Loucy (cell line): ENCODE data around the gene FADD.
"Not testable (repeated sequence)": the region's sequence is repeated elsewhere in the genome, so short reads cannot be mapped to it uniquely, and the experiment has no call there.

Experiments used
- H2AFZ ChIP-seq: fragments of 200-600 bp; sonication (generic); 2 replicates; pipeline ENCODE4 v1.6.0; 2016; ENCODE audit warnings: antibody characterized with exemption, mild to moderate bottlenecking, low read length, moderate library complexity
- H3F3A ChIP-seq: fragments of 200-600 bp; 2 replicates; pipeline ENCODE4 v1.6.0; 2016; ENCODE audit warnings: antibody characterized with exemption, low read depth, mild to moderate bottlenecking
- H3K27me3 ChIP-seq: fragments of 200-600 bp; sonication (generic); 2 replicates; pipeline ENCODE4 v1.6.1; 2014; ENCODE audit warnings: low read length, mild to moderate bottlenecking; ENCODE audit not compliant: insufficient read depth, poor library complexity, severe bottlenecking
- H3K36me3 ChIP-seq: fragments of 200-600 bp; sonication (generic); 2 replicates; pipeline ENCODE4 v1.6.1; 2016; ENCODE audit warnings: low read length; ENCODE audit not compliant: insufficient read depth
- H3K4me1 ChIP-seq: fragments of 200-600 bp; sonication (generic); 2 replicates; pipeline ENCODE4 v1.5.1; 2014; ENCODE audit warnings: low read length, mild to moderate bottlenecking; ENCODE audit not compliant: insufficient read depth, poor library complexity, severe bottlenecking
- H3K4me2 ChIP-seq: fragments of 200-600 bp; sonication (generic); 2 replicates; pipeline ENCODE4 v1.6.0; 2014; ENCODE audit warnings: antibody characterized with exemption, low read length, low read depth, mild to moderate bottlenecking; ENCODE audit not compliant: poor library complexity, severe bottlenecking
- H3K4me3 ChIP-seq: fragments of 200-600 bp; sonication (generic); 2 replicates; pipeline ENCODE4 v1.5.1; 2014; ENCODE audit warnings: low read length, mild to moderate bottlenecking, mixed read lengths; ENCODE audit not compliant: poor library complexity, severe bottlenecking
- H3K79me2 ChIP-seq: fragments of 200-600 bp; sonication (generic); 2 replicates; pipeline ENCODE4 v1.6.1; 2014; ENCODE audit warnings: low read length; ENCODE audit not compliant: insufficient read depth
- H3K9ac ChIP-seq: fragments of 200-600 bp; sonication (generic); 2 replicates; pipeline ENCODE4 v1.6.0; 2014; ENCODE audit warnings: mild to moderate bottlenecking, low read depth, low read length, moderate library complexity; ENCODE audit not compliant: poor library complexity, severe bottlenecking
- H3K9me2 ChIP-seq: fragments of 200-600 bp; sonication (generic); replicated peaks from 2 replicates; pipeline ENCODE4 v1.6.1; 2016; ENCODE audit warnings: low read depth, low read length, mixed read lengths
- H3K9me3 ChIP-seq: fragments of 200-600 bp; sonication (generic); 2 replicates; pipeline ENCODE4 v1.6.1; 2014; ENCODE audit warnings: mild to moderate bottlenecking, antibody characterized with exemption, low read length, low read depth; ENCODE audit not compliant: insufficient read depth
- H4K20me1 ChIP-seq: fragments of 200-600 bp; sonication (generic); 2 replicates; pipeline ENCODE4 v1.6.0; 2014; ENCODE audit warnings: antibody characterized with exemption, low read length, mild to moderate bottlenecking; ENCODE audit not compliant: insufficient read depth, poor library complexity, severe bottlenecking
- EZH2phosphoT487 ChIP-seq: fragments of 200-600 bp; IDR thresholded peaks from 2 replicates; pipeline ENCODE4 v1.6.1; 2018; ENCODE audit warnings: antibody characterized with exemption, mild to moderate bottlenecking, moderate library complexity, borderline replicate concordance
- TF ChIP-seq, protein P1 (sequence below): fragments of 200-600 bp; sonication (generic); conservative IDR thresholded peaks from 2 replicates; pipeline ENCODE4 v1.5.1; 2014; ENCODE audit warnings: mild to moderate bottlenecking, antibody characterized with exemption, low read length

Gene FADD

DNA sequence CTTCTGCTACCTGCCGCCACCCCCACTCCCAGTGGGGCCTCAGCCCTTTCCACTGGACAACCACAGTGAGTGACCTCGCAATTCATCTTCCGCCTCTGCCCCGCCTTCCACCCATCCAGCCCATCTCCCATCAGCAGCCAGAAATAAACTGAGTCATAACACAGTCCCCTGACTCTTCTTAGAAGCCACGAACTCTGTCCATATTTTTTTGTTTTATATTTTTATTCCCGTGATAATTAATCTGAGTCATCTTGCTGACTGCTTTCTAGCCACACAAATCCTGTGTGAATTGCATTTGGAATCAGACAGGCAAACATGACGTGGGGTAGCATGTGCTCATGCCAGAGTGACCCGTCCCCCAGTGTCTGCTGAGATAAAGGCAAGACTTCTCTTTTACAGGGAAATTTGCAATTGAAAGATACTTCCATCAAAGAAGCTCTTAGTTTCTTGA is 7.0 kb downstream of the FADD start:
- Histone ChIP-seq H3K4me3 (no peak overlapping the region), H3K79me2 (peaks cover 34% of the 10 kb centered on the region), H3K9me2 (no peaks in the 10 kb centered on the region), H3K4me1 (peaks cover 8% of the 10 kb centered on the region), H3K9ac (no peak overlapping the region), H3K27me3 (no peaks in the 10 kb centered on the region), H3K36me3 (peaks cover 20% of the 10 kb centered on the region; the same call in 1 of the 2 replicates), H4K20me1 (peaks cover 38% of the 10 kb centered on the region), H2AFZ (no peak overlapping the region), H3K4me2 (no peak overlapping the region), H3F3A (no peaks in the 10 kb centered on the region), H3K9me3 (no peaks in the 10 kb centered on the region)
- TF ChIP-seq EZH2phosphoT487 = no peak
- TF ChIP-seq, protein P1, sequence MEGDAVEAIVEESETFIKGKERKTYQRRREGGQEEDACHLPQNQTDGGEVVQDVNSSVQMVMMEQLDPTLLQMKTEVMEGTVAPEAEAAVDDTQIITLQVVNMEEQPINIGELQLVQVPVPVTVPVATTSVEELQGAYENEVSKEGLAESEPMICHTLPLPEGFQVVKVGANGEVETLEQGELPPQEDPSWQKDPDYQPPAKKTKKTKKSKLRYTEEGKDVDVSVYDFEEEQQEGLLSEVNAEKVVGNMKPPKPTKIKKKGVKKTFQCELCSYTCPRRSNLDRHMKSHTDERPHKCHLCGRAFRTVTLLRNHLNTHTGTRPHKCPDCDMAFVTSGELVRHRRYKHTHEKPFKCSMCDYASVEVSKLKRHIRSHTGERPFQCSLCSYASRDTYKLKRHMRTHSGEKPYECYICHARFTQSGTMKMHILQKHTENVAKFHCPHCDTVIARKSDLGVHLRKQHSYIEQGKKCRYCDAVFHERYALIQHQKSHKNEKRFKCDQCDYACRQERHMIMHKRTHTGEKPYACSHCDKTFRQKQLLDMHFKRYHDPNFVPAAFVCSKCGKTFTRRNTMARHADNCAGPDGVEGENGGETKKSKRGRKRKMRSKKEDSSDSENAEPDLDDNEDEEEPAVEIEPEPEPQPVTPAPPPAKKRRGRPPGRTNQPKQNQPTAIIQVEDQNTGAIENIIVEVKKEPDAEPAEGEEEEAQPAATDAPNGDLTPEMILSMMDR = no peak

DNA sequence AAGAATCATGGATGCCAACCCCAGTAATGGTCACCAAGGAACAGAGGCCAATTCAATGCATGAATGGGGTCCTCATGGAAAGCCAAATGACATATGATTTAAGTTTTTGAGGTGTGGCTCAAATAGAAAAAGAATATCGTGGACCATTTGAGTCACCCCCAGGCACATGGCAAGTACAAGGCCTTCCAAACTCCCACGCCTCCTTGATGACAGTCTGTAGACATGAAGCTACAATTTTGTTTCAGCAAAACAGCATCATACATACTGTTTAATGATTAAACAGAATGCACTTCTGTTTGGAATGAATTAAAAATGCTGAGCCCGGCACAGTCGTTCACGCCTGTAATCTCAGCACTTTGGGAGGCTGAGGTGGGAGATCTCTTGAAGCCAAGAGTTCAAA is 7.4 kb downstream of the FADD start:
- peaks cover 4% of the 10 kb centered on the region for H3K4me1 ChIP-seq
- peaks cover 30% of the 10 kb centered on the region for H3K79me2 ChIP-seq
- H2AFZ ChIP-seq = no peak overlapping the region
- H3F3A ChIP-seq = no peaks in the 10 kb centered on the region
- H3K4me3 ChIP-seq = no peak overlapping the region
- no peak overlapping the region for H3K4me2 ChIP-seq
- H4K20me1 ChIP-seq = peaks cover 34% of the 10 kb centered on the region
- H3K9ac ChIP-seq = no peak overlapping the region
- no peaks in the 10 kb centered on the region for H3K9me3 ChIP-seq
- no peaks in the 10 kb centered on the region for H3K27me3 ChIP-seq
- peaks cover 20% of the 10 kb centered on the region; the same call in 1 of the 2 replicates for H3K36me3 ChIP-seq
- no peak for TF ChIP-seq EZH2phosphoT487
- TF ChIP-seq, protein P1 = no peak
- no peaks in the 10 kb centered on the region for H3K9me2 ChIP-seq

DNA sequence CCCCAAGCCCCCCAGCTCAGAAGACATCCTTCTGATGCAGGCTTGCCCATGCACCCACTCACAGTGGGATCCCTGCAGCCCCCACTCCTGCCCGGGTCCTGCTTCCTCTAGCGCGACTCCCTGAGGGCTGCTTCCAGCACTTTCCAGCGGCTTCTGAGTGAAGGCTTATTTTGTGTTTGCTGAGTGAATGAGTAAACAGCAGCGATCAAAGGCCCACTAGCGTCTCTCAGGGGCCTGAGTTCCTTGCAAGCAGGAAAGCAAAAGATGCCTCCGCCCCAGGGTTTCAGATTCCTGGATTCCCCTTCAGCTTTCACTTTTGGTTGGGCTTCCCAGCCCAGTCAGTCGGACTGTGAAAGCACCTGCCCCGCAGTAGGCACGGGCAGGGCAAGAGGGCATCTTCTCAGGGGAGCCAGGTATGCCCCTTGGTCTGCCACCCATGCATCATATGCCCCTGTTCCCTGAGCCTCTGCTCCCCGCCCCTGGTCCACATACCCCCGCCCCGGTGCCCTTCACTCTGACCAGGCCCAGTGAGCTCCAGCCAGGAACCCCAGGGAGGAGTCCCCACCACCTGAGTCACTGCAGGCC is 9.2 kb downstream of the FADD start:
- peaks cover 12% of the 10 kb centered on the region for H3K79me2 ChIP-seq
- H3F3A ChIP-seq = no peaks in the 10 kb centered on the region
- no peak overlapping the region for H3K9ac ChIP-seq
- H3K4me2 ChIP-seq = no peak overlapping the region
- H3K9me2 ChIP-seq = no peaks in the 10 kb centered on the region
- peaks cover 6% of the 10 kb centered on the region; the same call in 1 of the 2 replicates for H3K36me3 ChIP-seq
- no peaks in the 10 kb centered on the region for H3K9me3 ChIP-seq
- no peaks in the 10 kb centered on the region for H3K4me1 ChIP-seq
- no peak overlapping the region for H2AFZ ChIP-seq
- no peak for TF ChIP-seq EZH2phosphoT487
- TF ChIP-seq, protein P1 = no peak
- no peak overlapping the region for H3K4me3 ChIP-seq
- H4K20me1 ChIP-seq = peaks cover 16% of the 10 kb centered on the region
- no peaks in the 10 kb centered on the region for H3K27me3 ChIP-seq

DNA sequence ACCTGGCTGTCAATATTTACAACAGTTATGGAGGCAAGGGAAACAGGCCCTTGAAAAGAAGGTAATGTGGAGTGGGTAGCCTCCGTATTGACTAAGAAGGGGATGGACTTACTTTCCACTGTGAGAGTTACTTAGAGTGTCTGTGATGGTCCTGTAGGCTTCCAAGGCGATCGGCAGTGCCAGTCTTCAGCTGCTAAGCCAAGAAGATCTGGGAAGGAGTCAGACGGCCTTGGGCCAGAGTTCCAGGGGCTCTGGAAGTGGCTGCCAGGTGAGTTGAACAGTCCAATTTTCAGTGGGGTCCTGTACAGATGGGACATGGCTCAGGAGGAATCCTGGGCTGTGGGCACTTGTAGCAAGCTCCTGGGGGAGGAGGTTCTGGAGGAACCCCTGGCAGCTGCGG is 14.3 kb downstream of the FADD start:
- not testable (repeated sequence) for H2AFZ ChIP-seq

GRCh38 chr11:70218076-70218475 is 15.0 kb downstream of the FADD start:
- not testable (repeated sequence) for H3K4me1 ChIP-seq, H3K27me3 ChIP-seq, H2AFZ ChIP-seq, H3F3A ChIP-seq, H3K9ac ChIP-seq, H4K20me1 ChIP-seq, H3K9me3 ChIP-seq, H3K4me2 ChIP-seq, H3K9me2 ChIP-seq, H3K4me3 ChIP-seq, H3K79me2 ChIP-seq, H3K36me3 ChIP-seq

More for the DNA sequence above, 14.3 kb downstream of the FADD start:
- H3F3A ChIP-seq, H3K9me2 ChIP-seq, H3K79me2 ChIP-seq, H3K4me2 ChIP-seq, H3K4me3 ChIP-seq, H3K27me3 ChIP-seq, H4K20me1 ChIP-seq, H3K36me3 ChIP-seq, H3K4me1 ChIP-seq, H3K9ac ChIP-seq, H3K9me3 ChIP-seq: not testable (repeated sequence)
